Mammary epithelial cell (primary cell): Measurements from ENCODE around the gene CABP2.

Experiments
- CTCF ChIP-seq, 2 donors: IDR thresholded peaks in 1 of 2; conservative IDR thresholded peaks in 1 of 2; 2 replicates each; pipeline ENCODE4 v1.5.1; 2011 to 2012; ENCODE audit warnings: inconsistent platforms in 2 of 2, low read length in 2 of 2, mild to moderate bottlenecking in 2 of 2, control low read depth in 1 of 2, low read depth in 1 of 2; ENCODE audit not compliant: insufficient read depth in 1 of 2; ENCODE audit errors: extremely low read depth in 1 of 2
- EZH2 ChIP-seq: IDR thresholded peaks from 2 replicates; pipeline ENCODE4 v1.6.1; 2012; ENCODE audit warnings: low read length, inconsistent platforms, borderline replicate concordance

- TF ChIP-seq CTCF (conservative IDR thresholded peaks at IDR 0.05 in 1 of 2, IDR thresholded peaks at IDR 0.05 in 1 of 2; ENCODE audit: extremely low read depth in 1 of 2, insufficient read depth in 1 of 2, low read depth in 1 of 2, low read length in 2 of 2): no peak
- TF ChIP-seq EZH2: no peak
Observed at GRCh38 chr11:67497656-67498291, 25.5 kb downstream of the CABP2 start.
